Measurements from ENCODE around the gene GNG4.
"Not testable (repeated sequence)": the region's sequence is repeated elsewhere in the genome, so short reads cannot be mapped to it uniquely, and the experiment has no call there.

The GNG4 gene

DNA sequence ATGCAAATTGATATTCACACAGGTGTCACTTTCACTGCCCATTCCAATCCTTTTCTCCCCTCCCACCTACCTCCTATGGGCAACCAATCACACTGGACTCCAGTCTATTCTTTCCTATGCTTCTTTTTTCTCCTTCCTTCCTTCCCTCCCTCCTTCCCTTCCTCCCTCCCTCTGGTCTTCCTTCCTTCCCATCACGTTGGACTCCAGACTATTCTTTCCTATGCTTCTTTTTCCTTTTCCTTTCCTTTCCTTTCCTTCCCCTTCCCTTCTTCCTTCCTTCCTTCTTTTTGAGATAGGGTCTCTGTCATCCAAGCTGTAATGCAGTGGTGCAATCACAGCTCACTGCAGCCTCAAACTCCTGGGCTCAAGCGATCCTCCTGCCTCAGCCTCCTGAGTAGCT lies 64.6 kb downstream of the GNG4 start:
- no peak for DNase-seq (ENCODE audit: low read depth)

DNA sequence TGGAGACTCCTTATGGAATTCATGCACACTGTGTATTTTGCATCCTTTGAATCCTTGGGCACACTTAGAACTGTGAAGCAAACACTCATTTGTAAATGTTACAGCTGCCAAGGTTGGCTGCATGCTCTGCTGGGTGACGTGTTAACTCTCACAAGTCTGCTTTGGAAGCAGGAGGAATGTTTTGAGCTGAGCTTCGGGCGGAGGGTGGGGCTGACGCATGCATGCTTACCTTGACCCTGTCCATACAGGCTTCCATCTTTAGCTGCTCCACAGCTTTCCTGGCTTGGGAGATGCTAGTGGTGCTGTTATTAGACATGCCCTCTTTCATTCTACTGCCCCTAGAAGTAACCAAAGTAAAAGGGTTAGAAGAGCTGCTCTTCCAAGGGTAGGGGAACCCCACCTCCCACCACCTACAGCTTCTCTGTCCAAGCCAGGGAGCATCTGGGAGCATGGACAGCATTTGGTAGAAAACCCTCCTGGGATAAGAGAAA lies 66.0 kb downstream of the GNG4 start:
- no peak for DNase-seq (ENCODE audit: low read depth)

DNA sequence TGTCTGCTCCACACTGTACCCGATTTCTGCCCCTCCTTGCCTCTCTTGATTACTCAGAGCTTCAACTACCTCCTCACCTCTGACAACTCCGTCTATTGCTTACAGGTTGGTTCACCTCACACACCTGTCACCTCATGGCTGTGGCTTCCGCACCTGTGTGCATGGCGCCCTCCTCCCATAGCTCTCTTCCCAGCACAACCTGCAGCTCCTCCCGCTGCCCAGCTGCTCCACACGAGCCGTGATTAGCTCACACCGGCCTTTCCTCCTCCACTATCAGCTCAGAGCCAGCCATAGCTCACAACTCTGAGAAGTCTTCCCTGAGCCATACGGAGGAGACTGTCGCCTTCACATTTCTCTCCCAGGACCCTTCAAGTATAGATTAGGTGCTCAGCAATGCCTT lies 67.5 kb downstream of the GNG4 start:
- DNase-seq (ENCODE audit: low read depth), result no peak

DNA sequence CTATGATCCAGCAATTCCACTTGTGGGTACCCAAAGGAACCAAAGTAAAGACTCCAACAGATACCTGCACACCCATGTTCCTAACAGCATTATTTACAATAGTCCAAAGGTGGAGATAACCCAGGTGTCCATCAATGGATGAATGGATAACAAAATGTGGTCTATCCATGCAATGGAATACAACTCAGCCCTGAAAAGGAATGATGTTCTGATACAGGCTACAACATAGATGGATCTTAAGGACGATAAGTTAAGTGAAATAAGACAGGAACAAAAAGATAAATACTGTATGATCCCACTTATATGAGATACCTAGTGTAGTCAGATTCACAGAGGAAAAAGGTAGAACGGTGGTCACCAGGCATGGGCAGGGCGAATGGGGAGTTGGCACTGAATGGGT lies 69.7 kb downstream of the GNG4 start:
- no peak for DNase-seq (ENCODE audit: low read depth)

DNA sequence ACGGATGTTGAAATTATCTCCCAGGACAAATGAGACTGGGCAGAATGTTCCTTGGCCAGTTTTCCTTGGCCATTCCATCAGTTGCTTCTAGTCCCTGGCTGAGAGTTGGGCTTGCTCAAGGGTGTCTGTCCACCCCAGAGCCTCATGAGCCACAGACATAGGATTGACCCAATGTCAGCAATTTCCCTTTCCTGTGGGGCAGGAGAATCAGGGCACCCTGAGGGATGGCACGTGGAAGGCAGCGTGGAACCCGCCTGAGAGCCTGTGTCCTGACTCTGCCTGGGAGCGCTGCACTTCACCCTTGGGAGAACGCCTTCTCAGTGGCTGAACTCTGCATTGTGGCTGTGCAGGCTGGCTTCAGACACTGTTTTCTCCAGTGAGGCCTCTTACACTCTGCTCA lies 74.0 kb downstream of the GNG4 start:
- DNase-seq (ENCODE audit: low read depth), result no peak

DNA sequence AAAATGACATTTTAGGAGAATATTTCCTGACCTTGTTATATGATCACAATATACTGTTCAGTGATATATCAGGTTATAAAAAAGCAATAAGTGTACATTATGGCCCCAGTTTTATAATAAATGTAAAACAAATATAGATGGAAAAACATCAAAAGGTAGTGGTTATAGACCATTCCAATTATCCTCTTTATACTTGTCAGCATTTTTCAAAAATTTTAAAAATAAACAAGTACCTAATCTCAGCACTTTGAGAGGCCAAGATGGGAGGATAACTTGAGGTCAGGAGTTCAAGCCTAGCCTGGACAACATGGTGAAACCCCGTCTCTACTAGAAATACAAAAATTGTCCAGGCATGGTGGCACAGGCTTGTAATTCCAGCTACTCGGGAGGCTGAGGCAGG lies 75.7 kb downstream of the GNG4 start:
- DNase-seq (ENCODE audit: low read depth), result no peak

DNA sequence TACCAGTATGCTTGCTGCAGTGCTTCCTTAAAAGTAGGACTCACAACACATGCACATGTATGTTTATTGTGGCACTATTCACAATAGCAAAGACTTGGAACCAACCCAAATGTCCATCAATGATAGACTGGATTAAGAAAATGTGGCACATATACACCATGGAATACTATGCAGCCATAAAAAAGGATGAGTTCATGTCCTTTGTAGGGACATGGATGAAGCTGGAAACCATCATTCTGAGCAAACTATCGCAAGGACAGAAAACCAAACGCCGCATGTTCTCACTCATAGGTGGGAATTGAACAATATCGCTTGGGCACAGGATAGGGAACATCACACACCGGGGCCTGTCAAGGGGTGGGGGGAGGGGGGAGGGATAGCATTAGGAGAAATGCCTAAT lies 76.6 kb downstream of the GNG4 start:
- DNase-seq (ENCODE audit: low read depth), result not testable (repeated sequence)

DNA sequence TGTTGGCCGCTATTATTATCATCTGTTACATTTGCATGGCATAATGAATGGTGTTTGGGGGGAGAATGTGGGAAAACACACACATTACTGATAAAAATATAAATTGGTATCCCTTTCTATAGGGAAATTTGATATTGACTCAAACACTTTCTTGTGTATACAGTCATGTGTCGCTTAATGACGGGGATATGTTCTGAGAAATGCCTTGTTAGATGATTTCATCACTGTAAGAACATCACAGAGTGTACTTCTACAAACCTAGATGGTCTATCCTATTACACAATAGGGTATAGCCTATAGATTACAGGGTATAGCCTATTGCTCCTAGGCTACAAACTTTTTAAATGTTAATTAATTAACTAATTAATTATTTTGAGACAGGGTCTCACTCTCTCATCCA lies 78.1 kb downstream of the GNG4 start:
- no peak for DNase-seq (ENCODE audit: low read depth)

DNA sequence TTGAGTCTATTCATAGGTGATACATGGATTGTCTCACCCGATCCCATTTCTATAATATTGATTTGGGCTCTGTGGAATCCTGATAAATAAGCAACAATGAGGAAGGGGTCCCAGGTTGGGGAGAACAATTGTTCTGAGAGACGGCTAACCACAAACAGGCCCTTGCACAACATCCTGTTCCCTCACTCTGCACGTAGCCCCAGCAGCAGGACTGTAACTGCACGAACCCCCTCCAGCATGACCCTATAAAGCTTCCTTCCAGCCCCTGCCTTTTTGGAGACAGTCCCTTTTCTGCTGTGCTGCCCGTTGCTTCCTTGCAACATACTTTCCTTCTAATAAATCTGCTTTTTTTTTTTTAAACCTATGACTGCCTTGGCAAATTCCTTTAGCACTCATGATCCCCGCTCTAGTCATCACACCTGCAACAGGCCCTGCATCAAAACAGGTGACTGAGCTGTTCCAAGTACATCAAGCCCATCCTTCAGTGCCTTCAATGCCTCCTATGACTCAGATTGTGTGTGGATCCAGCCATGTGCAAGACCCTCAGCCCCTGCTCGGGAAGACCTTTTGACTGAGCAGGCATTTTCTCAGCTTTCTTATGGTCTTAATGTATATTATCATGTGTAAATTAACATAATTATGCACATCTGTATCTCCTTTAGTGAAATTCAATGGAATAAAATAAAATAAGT lies 81.6 kb downstream of the GNG4 start:
- DNase-seq (ENCODE audit: low read depth), result no peak

DNA sequence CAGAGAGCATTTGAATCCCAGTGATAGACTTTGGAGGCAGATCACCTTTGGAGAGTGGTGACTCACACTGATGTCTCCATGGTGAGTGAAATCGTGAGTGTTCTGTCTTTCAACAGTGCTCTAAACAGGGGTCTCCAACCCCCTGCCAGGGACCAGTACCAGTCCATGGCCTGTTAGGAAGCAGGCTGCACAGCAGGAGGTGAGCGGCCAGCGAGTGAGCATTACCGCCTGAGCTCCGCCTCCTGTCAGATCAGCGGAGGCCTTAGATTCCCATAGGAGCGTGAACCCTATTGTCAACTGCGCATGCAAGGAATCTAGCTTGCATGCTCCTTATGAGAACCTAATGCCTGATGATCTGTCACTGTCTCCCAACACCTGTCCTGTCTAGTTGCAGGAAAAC lies 83.5 kb downstream of the GNG4 start:
- no peak for DNase-seq (ENCODE audit: low read depth)

DNA sequence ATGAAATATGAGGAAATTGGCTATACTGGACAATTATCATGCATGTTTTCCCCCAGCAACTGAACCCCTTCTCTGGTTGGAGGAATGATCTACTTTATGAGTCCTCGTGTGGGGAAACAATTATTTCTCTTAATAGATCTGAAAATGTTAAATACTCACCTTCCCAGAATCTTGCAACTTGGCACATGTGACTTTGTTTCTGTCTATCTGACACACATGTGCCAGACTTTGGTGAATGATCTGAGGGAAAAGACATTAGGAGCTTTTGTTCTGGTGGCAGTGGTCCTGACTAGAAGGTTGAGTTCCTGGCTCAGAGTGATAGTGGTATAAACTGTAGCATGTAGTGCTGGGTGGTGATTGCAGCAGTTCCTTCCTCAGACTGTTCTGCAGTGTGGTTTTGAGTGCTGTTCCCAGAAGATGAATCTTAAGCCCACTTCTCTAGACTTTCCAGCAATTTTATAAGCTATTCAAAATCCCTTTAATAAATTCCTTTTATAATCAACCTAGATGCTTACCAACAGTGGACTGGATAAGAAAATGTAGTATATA lies 86.0 kb downstream of the GNG4 start:
- no peak for DNase-seq (ENCODE audit: low read depth)

DNA sequence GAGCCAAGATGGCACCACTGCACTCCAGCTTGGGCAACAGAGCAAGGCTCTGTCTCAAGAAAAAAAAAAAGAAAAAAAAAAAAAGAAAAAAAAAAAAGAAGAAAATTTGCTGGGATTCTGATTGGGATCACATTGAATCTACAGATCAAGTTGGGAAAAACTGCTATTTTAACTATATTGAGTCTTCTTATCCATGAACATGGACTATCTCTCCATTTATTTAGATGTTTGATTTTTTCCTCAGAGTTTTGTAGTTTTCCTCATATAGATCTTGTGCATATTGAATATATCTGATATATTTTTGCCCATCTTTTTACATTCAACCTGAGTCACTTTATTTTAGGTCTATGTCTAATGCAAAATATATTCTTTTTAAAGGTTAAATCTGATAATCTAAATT lies 87.0 kb downstream of the GNG4 start:
- no peak for DNase-seq (ENCODE audit: low read depth)

DNA sequence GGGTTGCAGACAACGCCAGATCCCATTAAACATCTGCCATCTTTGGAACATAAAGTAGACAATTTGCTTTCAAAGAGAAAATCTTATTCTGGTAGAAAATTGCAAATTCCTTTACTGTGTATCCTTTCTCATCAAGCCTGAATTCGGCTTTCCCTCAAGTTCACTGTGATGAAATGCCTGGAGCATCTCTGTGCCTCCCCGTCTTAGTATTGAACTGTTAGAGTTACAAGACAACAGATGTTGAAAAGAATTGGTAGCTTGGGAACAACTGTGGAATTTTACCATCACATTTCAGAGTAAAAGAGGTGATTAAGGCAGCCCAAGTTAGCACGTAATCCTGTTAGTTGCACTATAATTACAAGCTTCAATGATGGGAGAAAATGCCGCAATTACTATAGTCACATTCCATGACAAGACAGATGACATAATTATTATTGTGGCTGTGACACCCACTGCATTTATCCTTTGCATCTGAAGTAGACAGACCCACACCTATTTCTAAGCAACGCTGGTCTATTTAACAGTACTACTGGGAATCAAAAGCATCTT lies 90.9 kb downstream of the GNG4 start:
- DNase-seq (ENCODE audit: low read depth), result no peak

DNA sequence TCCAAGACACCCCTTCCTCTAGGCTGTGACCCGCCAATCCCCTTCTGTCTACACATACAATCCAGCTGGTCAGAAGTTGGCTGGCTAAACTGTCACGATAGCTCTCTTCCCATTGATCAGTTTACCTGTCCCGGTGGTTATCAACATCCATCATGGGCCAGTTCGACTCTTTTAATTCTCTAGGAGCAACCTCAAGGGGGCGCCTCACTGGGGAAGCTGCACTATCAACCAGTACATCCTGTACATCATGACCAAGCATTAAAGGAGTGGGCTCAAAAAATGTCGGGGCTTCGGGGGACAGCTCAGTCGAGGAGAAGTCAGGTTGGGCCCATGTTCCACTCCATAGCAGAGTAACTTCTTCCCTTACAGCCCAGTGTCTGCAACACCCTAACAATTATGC lies 92.1 kb downstream of the GNG4 start:
- no peak for DNase-seq (ENCODE audit: low read depth)

DNA sequence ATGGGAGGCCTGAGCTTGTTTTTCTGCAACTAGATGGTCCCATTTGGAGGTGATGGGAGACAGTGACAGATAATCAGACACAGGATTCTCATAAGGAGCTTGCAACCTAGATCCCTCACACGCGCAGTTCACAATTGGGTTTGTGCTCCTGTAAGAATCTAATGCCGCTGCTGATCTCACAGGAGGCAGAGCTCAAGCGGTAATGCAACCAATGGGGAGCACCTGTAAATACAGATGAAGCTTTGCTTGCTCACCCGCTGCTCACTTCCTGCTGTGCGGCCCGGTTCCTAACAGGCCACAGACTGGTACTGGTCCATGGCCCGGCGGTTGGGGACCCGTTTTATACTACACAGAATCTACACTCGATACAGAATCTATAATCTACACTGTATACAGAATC lies 92.8 kb downstream of the GNG4 start:
- no peak for DNase-seq (ENCODE audit: low read depth)

DNA sequence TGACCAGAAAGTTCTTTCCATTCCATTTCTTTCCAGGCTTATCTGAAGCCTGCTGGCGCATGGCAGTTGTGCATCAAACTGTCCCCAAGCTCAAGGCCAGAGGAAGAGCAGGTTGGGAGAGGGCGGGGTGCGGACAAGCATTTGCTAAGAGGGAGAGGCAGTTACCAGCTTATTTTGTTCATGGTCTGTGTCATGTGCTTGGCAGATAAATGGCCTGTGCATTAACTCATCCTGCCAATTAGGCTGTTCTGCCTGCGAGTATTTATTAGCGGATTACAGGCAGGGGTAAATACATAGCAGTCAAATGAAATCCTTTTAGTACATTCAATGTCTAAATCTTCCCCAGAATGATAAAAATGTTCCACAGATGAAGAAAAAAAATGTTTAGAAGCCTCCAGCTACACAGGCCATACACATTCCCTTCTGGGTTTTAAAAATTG lies 96.5 kb downstream of the GNG4 start:
- no peak for DNase-seq (ENCODE audit: low read depth)

DNA sequence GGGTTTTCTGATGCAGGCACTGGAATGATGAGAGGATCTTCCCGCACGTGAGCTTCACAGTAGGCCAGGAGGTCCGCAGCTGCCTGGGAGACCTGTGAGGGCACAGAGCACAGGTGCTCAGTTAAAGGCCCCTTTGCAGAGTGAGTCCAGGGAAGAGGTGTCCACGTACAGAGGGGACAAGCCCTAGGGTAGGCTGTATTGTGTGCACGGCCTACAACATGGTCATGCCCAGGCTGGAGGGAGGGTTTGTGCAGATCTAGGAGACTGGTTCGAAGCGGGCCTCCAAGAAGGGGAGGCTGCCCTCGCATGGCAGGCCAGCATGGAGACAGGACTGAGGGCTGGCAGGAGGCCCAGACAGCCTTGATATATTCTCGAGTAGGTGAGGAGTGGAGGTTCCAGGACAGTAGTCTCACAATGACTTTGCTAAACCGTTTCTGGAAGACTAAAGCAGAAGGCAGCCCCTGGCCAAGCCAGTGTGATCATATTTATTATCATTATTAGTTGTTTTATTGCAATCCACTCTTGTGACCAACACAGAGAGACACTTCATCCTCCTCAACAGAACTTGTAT lies 97.4 kb downstream of the GNG4 start:
- no peak for DNase-seq (ENCODE audit: low read depth)

DNA sequence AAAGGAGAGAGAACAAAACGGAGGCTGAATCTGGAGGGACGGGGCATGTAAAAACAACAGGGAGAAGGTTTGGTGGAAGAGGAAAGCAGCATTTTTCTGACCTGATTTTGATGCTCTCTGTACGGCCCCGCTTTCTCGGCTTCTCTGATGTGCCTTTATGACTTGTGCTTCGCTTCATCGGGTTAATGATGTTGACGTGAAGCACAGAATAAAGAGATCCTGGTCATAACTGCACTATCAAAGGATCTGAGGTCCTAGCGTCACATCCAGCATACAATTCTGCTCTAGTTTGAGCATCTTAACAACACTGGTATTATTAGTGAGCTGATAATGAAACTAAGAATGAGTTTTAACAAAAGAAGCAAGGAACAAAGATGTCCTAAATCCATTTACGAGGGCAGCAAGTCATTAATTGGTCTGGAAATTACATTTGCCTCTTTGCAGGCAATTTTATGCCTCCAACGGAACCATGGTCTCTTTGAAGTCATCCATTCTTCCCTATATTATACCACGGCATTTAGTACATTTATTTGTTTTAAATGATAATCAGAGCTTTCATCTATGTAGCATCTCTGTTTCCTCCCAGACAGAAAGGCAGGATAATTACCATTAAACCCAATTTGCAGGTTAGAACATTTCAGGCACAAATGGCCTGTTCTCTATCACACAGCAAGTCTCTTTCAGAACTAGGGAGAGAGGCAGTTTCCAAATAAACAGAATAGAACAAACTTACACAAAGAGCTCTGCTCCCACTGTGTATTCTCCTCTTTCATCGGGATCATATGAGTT lies 100.0 kb downstream of the GNG4 start:
- DNase-seq (ENCODE audit: low read depth), result no peak

DNA sequence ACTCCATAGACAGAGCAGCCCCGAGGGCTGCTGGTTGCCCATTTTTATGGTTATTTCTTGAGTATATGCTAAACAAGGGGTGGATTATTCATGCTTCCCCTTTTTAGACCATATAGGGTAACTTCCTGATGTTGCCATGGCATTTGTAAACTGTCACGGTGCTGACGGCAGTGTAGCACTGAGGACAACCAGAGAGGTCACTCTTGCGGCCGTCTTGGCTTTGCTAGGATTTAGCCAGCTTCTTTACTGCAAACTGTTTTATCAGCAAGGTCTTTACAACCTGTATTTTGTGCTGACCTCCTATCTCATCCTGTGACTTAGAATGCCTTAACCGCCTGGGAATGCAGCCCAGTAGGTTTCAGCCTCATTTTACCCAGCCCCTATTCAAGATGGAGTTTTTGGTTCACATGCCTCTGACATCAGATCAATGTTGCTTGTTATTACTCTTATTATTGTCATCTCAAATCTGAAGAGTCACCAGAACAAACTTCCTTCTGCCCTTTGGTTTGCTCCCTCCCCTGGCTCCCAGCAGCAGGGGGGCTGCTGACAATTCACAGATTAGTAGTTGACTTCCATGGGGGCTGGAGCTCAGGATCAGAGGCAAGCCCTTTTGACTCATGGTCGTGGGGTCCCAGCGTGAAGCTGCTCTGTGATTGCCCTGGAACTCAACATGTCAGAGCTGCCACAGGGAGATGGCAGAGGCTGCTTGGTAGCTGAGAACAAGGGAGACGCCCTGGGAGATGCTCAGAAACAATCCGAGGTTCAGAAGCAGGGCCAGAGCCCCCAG lies 103.0 kb downstream of the GNG4 start:
- DNase-seq (ENCODE audit: low read depth), result not testable (repeated sequence)

DNA sequence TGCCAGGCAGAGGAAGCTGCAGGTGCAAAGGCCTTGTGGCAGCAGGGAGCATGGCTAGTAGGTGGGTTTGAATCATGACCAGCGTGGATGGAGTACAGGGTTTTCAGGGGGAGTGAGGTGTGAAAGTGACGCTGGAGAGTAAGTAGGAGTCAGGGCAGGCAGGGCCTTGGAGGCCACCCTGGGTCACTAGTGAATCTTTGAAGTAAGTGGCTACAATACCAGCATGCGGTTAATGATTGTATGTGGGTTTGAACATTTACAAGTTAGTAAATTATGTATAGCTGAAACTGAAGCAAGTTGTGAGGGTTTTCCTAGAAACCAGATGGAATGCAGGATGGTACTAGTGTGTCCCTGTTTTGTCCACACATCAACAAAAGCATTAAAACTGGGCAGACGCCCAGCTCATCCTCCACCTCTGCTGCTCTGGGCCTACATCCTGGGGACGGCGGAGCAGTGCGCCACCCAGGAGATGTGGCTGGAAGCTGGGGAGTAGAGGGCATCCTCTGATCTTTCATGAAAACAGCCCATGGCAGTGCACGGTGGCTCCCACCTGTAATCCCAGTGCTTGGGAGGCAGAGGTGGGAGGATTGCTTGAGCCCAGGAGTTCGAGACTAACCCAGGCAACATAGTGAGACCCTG lies 104.2 kb downstream of the GNG4 start:
- no peak for DNase-seq (ENCODE audit: low read depth)

DNA sequence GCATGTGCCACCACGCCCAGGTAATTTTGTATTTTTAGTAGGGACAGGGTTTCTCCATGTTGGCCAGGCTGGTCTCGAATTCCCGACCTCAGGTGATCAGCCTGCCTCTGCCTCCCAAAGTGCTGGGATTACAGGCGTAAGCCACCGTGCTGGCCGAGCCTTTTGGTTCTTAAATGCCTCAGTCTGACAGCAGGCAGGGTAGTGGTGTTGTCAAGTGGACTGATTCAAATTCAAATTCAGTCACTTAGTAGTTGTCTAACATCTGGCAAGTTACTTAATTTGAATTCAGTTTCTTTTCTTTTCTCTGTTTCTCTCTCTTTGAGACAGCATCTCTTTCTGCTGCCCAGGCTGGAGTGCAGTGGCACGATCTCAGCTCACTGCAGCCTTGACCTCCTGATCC lies 106.7 kb downstream of the GNG4 start:
- not testable (repeated sequence) for DNase-seq (ENCODE audit: low read depth)
